Smooth muscle cell (in vitro differentiated cells): ENCODE measurements around the gene CTF1. TPM values are rescaled to one million over a fixed set of nuclear protein-coding genes. Genes with fewer than 3 reads are reported as not detected.

ENCODE experiments used
- DNase-seq: peaks from one replicate; lab custom pipeline; 2025; ENCODE audit not compliant: unreplicated experiment; lab: John Stamatoyannopoulos, UW
- H2AFZ ChIP-seq: fragments of 200-600 bp; sonication (generic); 2 replicates; pipeline ENCODE4 v1.6.0; 2016; ENCODE audit warnings: antibody characterized with exemption, low read depth, mild to moderate bottlenecking
- H3F3A ChIP-seq: fragments of 200-600 bp; sonication (generic); 2 replicates; pipeline ENCODE4 v1.6.0; 2017; ENCODE audit warnings: antibody characterized with exemption, low read depth
- H3K27ac ChIP-seq: fragments of 200-600 bp; sonication (generic); 2 replicates; pipeline ENCODE4 v1.5.1; 2016; ENCODE audit warnings: low read depth, mild to moderate bottlenecking
- H3K27me3 ChIP-seq: fragments of 200-600 bp; sonication (generic); 2 replicates; pipeline ENCODE4 v1.6.1; 2016; ENCODE audit warnings: low read depth, mild to moderate bottlenecking
- H3K36me3 ChIP-seq: fragments of 200-600 bp; sonication (generic); 2 replicates; pipeline ENCODE4 v1.5.1; 2016; ENCODE audit warnings: low read depth
- H3K4me1 ChIP-seq: fragments of 200-600 bp; sonication (generic); 2 replicates; pipeline ENCODE4 v1.5.1; 2016; ENCODE audit warnings: low read depth
- H3K4me2 ChIP-seq: fragments of 200-600 bp; sonication (generic); 2 replicates; pipeline ENCODE4 v1.6.0; 2016; ENCODE audit warnings: mild to moderate bottlenecking
- H3K4me3 ChIP-seq: fragments of 200-600 bp; sonication (generic); 2 replicates; pipeline ENCODE4 v1.5.1; 2016; ENCODE audit warnings: mild to moderate bottlenecking
- H3K79me2 ChIP-seq: fragments of 200-600 bp; sonication (generic); 2 replicates; pipeline ENCODE4 v1.6.0; 2016; ENCODE audit warnings: low read depth, mild to moderate bottlenecking
- H3K9ac ChIP-seq: fragments of 200-600 bp; sonication (generic); 2 replicates; pipeline ENCODE4 v1.6.0; 2016; ENCODE audit warnings: low read depth
- H3K9me3 ChIP-seq: fragments of 200-600 bp; sonication (generic); replicated peaks from 2 replicates; pipeline ENCODE4 v1.5.1; 2016; ENCODE audit warnings: low read depth
- H4K20me1 ChIP-seq: fragments of 200-600 bp; sonication (generic); 2 replicates; pipeline ENCODE4 v1.6.0; 2016; ENCODE audit warnings: low read depth
- CTCF ChIP-seq: fragments of 200-600 bp; sonication (generic); IDR thresholded peaks from 2 replicates; pipeline ENCODE4 v1.5.1; 2017; ENCODE audit warnings: borderline replicate concordance, mild to moderate bottlenecking, antibody characterized with exemption; ENCODE audit not compliant: insufficient read depth, poor library complexity, severe bottlenecking
- WGBS: methylation state at CpG from one replicate; pipeline ENCODE4 v1.1.7; 2016; ENCODE audit warnings: low lambda C conversion rate; 5-methylcytosine and 5-hydroxymethylcytosine counted together
- polyA plus RNA-seq: library from polyadenylated mRNA; unstranded; fragments of >200 nt; fragmentation: Nextera tagmentation; extraction: Ambion mirVana; gene quantifications from 2 replicates; pipeline ENCODE4 v1.2.1, GENCODE V29; 2016
- total RNA-seq: library from RNA; depleted of rRNA; stranded (reverse); fragments of >200 nt; gene quantifications from 2 replicates; pipeline ENCODE4 v1.2.3, GENCODE V29; 2014

The CTF1 gene
- total and polyA plus RNA-seq, 2 experiments from 2014 or later = 0.76 to 8.1 TPM

- no peaks in the 10 kb centered on the region for H3F3A ChIP-seq
- no peak overlapping the region for H3K27ac ChIP-seq
- H3K4me3 ChIP-seq = no peak overlapping the region
- H3K4me1 ChIP-seq = peaks cover 12% of the 10 kb centered on the region
- no peaks in the 10 kb centered on the region for H3K36me3 ChIP-seq
- H3K79me2 ChIP-seq = no peaks in the 10 kb centered on the region
- no peak for TF ChIP-seq CTCF
- no peaks in the 10 kb centered on the region for H4K20me1 ChIP-seq
- no peak for DNase-seq
- no peak overlapping the region for H3K4me2 ChIP-seq
- 91% methylated on average over 6 of the region's 6 CpGs for WGBS
- no peak overlapping the region for H3K9ac ChIP-seq
- H3K27me3 ChIP-seq = no peaks in the 10 kb centered on the region
- no peaks in the 10 kb centered on the region for H3K9me3 ChIP-seq
- H2AFZ ChIP-seq = no peak overlapping the region
Observed at GRCh38 chr16:30912794-30913412, 16.5 kb downstream of the CTF1 start.

GRCh38 chr16:30914830-30915229, 18.4 kb downstream of the CTF1 start:
- Histone ChIP-seq H3K9me3 (no peaks in the 10 kb centered on the region), H3K4me1 (peaks cover 12% of the 10 kb centered on the region), H3K4me2 (no peak overlapping the region), H3K36me3 (no peaks in the 10 kb centered on the region), H3K4me3 (no peak overlapping the region), H3K79me2 (no peaks in the 10 kb centered on the region), H3K27me3 (no peaks in the 10 kb centered on the region), H3F3A (no peaks in the 10 kb centered on the region), H2AFZ (no peak overlapping the region), H3K9ac (no peak overlapping the region), H4K20me1 (no peaks in the 10 kb centered on the region), H3K27ac (no peak overlapping the region)
- no peak for DNase-seq
- WGBS = 94% methylated on average over 3 of the region's 3 CpGs
- no peak for TF ChIP-seq CTCF

- 72% methylated on average over 1 of the region's 1 CpG for WGBS
- no peaks in the 10 kb centered on the region for H3K9me3 ChIP-seq
Observed at GRCh38 chr16:30918614-30919013, 22.2 kb downstream of the CTF1 start.

More at GRCh38 chr16:30918614-30919013, 22.2 kb downstream of the CTF1 start:
- Histone ChIP-seq H2AFZ (no peak overlapping the region), H3K4me3 (no peak overlapping the region), H3K27ac (no peak overlapping the region), H3K4me1 (peaks cover 7% of the 10 kb centered on the region), H3K4me2 (no peak overlapping the region), H3K9ac (no peak overlapping the region), H4K20me1 (no peaks in the 10 kb centered on the region), H3K79me2 (no peaks in the 10 kb centered on the region), H3K36me3 (no peaks in the 10 kb centered on the region), H3F3A (no peaks in the 10 kb centered on the region), H3K27me3 (no peaks in the 10 kb centered on the region)
- no peak for DNase-seq
- TF ChIP-seq CTCF = no peak
